IMR-90 (cell line): ENCODE measurements around the gene CNNM3. TPM values are rescaled to one million over a fixed set of nuclear protein-coding genes. Genes with fewer than 3 reads are reported as not detected.

Experiments
- ATAC-seq: fragments of 200-7000 bp; cut with Tn5 transposase; 2 replicates; pipeline ENCODE4 v1.9.1; 2020; ENCODE audit warnings: low read depth, mild to moderate bottlenecking, moderate library complexity
- BruUV-seq: library from RNA; stranded (reverse); fragments of 400-500 nt; replicated peaks from 2 replicates; lab custom pipeline; 2021; lab: Mats Ljungman, UMichigan
- CTCF ChIA-PET: fragments of 300-600 bp; formaldehyde crosslinking; extraction: SDS; loops from one replicate; lab custom pipeline; 2021; ENCODE audit warnings: antibody characterized with exemption; lab: Yijun Ruan, JAX
- POLR2A ChIA-PET: fragments of 300-600 bp; sonication (Branson Sonifier 250); formaldehyde crosslinking; loops from one replicate; lab custom pipeline; 2022; ENCODE audit warnings: antibody characterized with exemption; ENCODE audit not compliant: unreplicated experiment; lab: Charles Lee
- DNase-seq: peaks from one replicate; pipeline ENCODE4 v3.0.0; 2013
- H2AFZ ChIP-seq: replicated peaks from 2 replicates; pipeline ENCODE3; 2013; ENCODE audit warnings: low read length, mild to moderate bottlenecking; ENCODE audit not compliant: poor library complexity
- H2AK5ac ChIP-seq: 2 replicates; pipeline ENCODE4 v1.6.1; 2013; ENCODE audit warnings: low read depth, low read length, inconsistent platforms
- H2AK9ac ChIP-seq: replicated peaks from 2 replicates; pipeline ENCODE3; 2013; ENCODE audit warnings: mild to moderate bottlenecking, low read depth, low read length, moderate library complexity; ENCODE audit not compliant: poor library complexity
- H2BK120ac ChIP-seq: 2 replicates; pipeline ENCODE4 v1.6.1; 2013; ENCODE audit warnings: low read depth, low read length, inconsistent platforms
- H2BK15ac ChIP-seq: 3 replicates; pipeline ENCODE4 v1.6.1; 2013; ENCODE audit warnings: low read depth, low read length, inconsistent platforms
- H2BK20ac ChIP-seq: 2 replicates; pipeline ENCODE4 v1.6.1; 2013; ENCODE audit warnings: low read depth, mild to moderate bottlenecking, inconsistent platforms, low read length, moderate library complexity
- H2BK5ac ChIP-seq: 2 replicates; pipeline ENCODE4 v1.6.1; 2013; ENCODE audit warnings: mild to moderate bottlenecking, low read depth, low read length, inconsistent platforms; ENCODE audit not compliant: poor library complexity, severe bottlenecking
- H3K14ac ChIP-seq: replicated peaks from 2 replicates; pipeline ENCODE4 v1.6.1; 2013; ENCODE audit warnings: low read depth, low read length, inconsistent platforms
- H3K18ac ChIP-seq: 2 replicates; pipeline ENCODE4 v1.6.1; 2013; ENCODE audit warnings: low read depth, low read length, control low read depth
- H3K23ac ChIP-seq: 2 replicates; pipeline ENCODE4 v1.6.1; 2013; ENCODE audit warnings: low read depth, low read length, inconsistent platforms
- H3K27ac ChIP-seq: 2 replicates; pipeline ENCODE4 v1.5.1; 2013; ENCODE audit warnings: mild to moderate bottlenecking, control low read depth, low read length; ENCODE audit not compliant: insufficient read depth
- H3K27me3 ChIP-seq: 2 replicates; pipeline ENCODE4 v1.6.1; 2013; ENCODE audit warnings: low read length; ENCODE audit not compliant: control insufficient read depth, insufficient read depth
- H3K36me3 ChIP-seq: 2 replicates; pipeline ENCODE4 v1.6.1; 2013; ENCODE audit warnings: low read length, mixed read lengths; ENCODE audit not compliant: control insufficient read depth, insufficient read depth
- H3K4ac ChIP-seq: 2 replicates; pipeline ENCODE4 v1.6.1; 2013; ENCODE audit warnings: low read depth, low read length, inconsistent platforms
- H3K4me1 ChIP-seq: 2 replicates; pipeline ENCODE4 v1.6.1; 2013; ENCODE audit warnings: low read length, mixed read lengths; ENCODE audit not compliant: control insufficient read depth, insufficient read depth
- H3K4me2 ChIP-seq: 2 replicates; pipeline ENCODE4 v1.6.1; 2013; ENCODE audit warnings: low read depth, mild to moderate bottlenecking, control low read depth, low read length, moderate library complexity
- H3K4me3 ChIP-seq: 2 replicates; pipeline ENCODE4 v1.5.1; 2013; ENCODE audit warnings: low read depth, mild to moderate bottlenecking, control low read depth, low read length, moderate library complexity; ENCODE audit not compliant: insufficient read depth
- H3K56ac ChIP-seq: 2 replicates; pipeline ENCODE4 v1.6.1; 2013; ENCODE audit warnings: low read length, inconsistent platforms; ENCODE audit not compliant: insufficient read depth; ENCODE audit errors: extremely low read depth
- H3K79me1 ChIP-seq, 2 experiments: 2 replicates each; pipeline ENCODE4 v1.6.1; 2013; ENCODE audit warnings: low read length in 2 of 2, inconsistent platforms in 1 of 2, low read depth in 1 of 2
- H3K9ac ChIP-seq: 2 replicates; pipeline ENCODE4 v1.6.1; 2013; ENCODE audit warnings: low read depth, low read length, control low read depth
- H3K9me1 ChIP-seq: 2 replicates; pipeline ENCODE4 v1.6.1; 2013; ENCODE audit warnings: low read length, inconsistent platforms; ENCODE audit not compliant: insufficient read depth
- H3K9me3 ChIP-seq: 2 replicates; pipeline ENCODE4 v1.6.1; 2013; ENCODE audit warnings: low read length; ENCODE audit not compliant: control insufficient read depth, insufficient read depth
- H4K20me1 ChIP-seq: 2 replicates; pipeline ENCODE4 v1.6.1; 2013; ENCODE audit warnings: low read length, inconsistent platforms; ENCODE audit not compliant: insufficient read depth
- H4K5ac ChIP-seq: 2 replicates; pipeline ENCODE4 v1.6.1; 2013; ENCODE audit warnings: mild to moderate bottlenecking, low read depth, low read length, control low read depth
- H4K8ac ChIP-seq, 2 experiments: 2 replicates each; pipeline ENCODE4 v1.6.1; 2013; ENCODE audit warnings: low read depth in 2 of 2, low read length in 2 of 2, control low read depth in 1 of 2, inconsistent platforms in 1 of 2
- H4K91ac ChIP-seq: 2 replicates; pipeline ENCODE4 v1.6.1; 2013; ENCODE audit warnings: low read depth, low read length, inconsistent platforms; ENCODE audit not compliant: insufficient read depth
- BHLHE40 ChIP-seq: fragments of 150-350 bp; IDR thresholded peaks from 2 replicates; pipeline ENCODE4 v1.6.1; 2016; ENCODE audit warnings: mild to moderate bottlenecking, low read depth, low read length
- CHD1 ChIP-seq: IDR thresholded peaks from 2 replicates; pipeline ENCODE4 v1.6.1; 2012; ENCODE audit warnings: low read depth, low read length, improper control_type of control experiment
- FOS ChIP-seq: fragments of 150-350 bp; IDR thresholded peaks from 2 replicates; pipeline ENCODE4 v1.6.1; 2016; ENCODE audit warnings: low read depth, low read length
- MAZ ChIP-seq: IDR thresholded peaks from 2 replicates; pipeline ENCODE4 v1.6.1; 2012; ENCODE audit warnings: low read depth, mild to moderate bottlenecking, low read length, improper control_type of control experiment, moderate library complexity, borderline replicate concordance
- SMC3 ChIP-seq: fragments of 150-350 bp; IDR thresholded peaks from 2 replicates; pipeline ENCODE4 v1.6.1; 2016; ENCODE audit warnings: low read depth, mild to moderate bottlenecking, antibody characterized with exemption, low read length, moderate library complexity
- WGBS, 2 experiments: methylation state at CpG; one replicate each; pipeline versions ENCODE4 v1.1.5 to v1.1.7; 2013; ENCODE audit warnings: missing lambda C conversion rate in 2 of 2; ENCODE audit not compliant: insufficient read length in 1 of 2; ENCODE audit errors: extremely low coverage in 2 of 2; 5-methylcytosine and 5-hydroxymethylcytosine counted together
- dilution Hi-C: fragments of 300-500 bp; cut with HindIII; formaldehyde crosslinking; loops from one replicate; pipeline ENCODE4 v1.14.3; 2018; ENCODE audit warnings: low sequenced_read_pairs; ENCODE audit not compliant: unreplicated experiment
- in situ Hi-C: fragments of 300-500 bp; cut with MboI; formaldehyde crosslinking; loops from 3 replicates; pipeline ENCODE4 v1.14.3; 2019; ENCODE audit warnings: low sequenced_read_pairs, inconsistent platforms, mixed read lengths
- intact Hi-C: fragments of 100-400 bp; cut with micrococcal nuclease; formaldehyde crosslinking; loops from 2 replicates; pipeline ENCODE4 v1.10.0; 2022
- polyA plus RNA-seq, 3 experiments: library from polyadenylated mRNA; depleted of rRNA; stranded (reverse); fragments of >200 nt; gene quantifications; 2 replicates each; pipeline ENCODE4 v1.2.3, GENCODE V29; 2012; ENCODE audit warnings: low replicate concordance in 1 of 3
- total RNA-seq: library from RNA; depleted of rRNA; stranded (reverse); fragments of >200 nt; gene quantifications from 2 replicates; pipeline ENCODE4 v1.2.3, GENCODE V29; 2012
- TF ChIP-seq, protein P1 (sequence below): fragments of 150-350 bp; IDR thresholded peaks from 2 replicates; pipeline ENCODE4 v1.6.1; 2017; ENCODE audit warnings: mild to moderate bottlenecking, antibody characterized with exemption, low read length, low read depth
- TF ChIP-seq, protein P2 (sequence below): fragments of 150-350 bp; IDR thresholded peaks from 2 replicates; pipeline ENCODE4 v1.6.1; 2016; ENCODE audit warnings: low read depth, mild to moderate bottlenecking, low read length, moderate library complexity, borderline replicate concordance

Gene CNNM3
- total and polyA plus RNA-seq, 2 of the 4 experiments (the other 2 are of a cell fraction), result 2.3 to 6.1 TPM

DNA sequence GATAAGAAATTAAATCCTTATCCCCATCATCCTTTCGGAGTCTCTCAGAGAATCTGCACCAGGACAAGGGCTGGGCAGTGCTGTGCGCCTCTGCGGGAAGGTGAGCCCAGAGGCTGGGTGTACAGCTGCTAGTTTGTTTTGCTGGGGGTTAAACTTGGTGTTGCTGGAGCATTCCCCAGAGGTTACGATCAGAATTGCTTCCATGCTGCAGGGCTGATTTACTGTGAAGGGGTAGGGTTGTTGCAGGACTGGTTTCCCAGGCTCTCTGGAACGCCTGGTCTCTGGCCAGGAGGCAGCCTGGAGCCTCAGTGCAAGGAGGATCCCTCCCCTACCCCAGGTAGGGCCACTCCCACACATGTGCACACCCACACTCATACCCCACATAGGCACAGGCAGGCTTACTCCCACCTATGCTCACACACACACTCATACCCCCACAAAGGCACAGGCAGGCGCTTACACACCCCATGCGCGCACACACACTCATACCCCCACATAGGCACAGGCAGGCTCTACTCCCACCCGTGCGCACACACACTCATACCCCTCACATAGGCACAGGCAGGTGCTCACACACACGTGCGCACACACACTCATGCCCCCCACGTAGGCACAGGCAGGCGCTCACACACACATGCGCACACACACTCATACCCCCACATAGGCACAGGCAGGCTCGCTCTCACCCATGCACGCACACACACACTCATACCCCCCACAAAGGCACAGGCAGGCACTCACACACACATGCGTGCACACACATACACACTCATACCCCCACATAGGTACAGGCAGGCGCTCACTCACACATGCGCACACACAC, 44.1 kb upstream of the CNNM3 start:
- WGBS, 2 experiments, result 90% methylated on average over 11 of the region's 20 CpGs; no CpG with 5 or more reads in 1 of the 2 experiments
- CTCF ChIA-PET, result no interaction called here
- POLR2A ChIA-PET, result no interaction called here
- no peak overlapping the region for H4K5ac ChIP-seq
- DNase-seq (no peak), ATAC-seq (no peak)
- peaks cover 2 to 9% of the 10 kb centered on the region in 2 experiments; a peak in 2 of 4 replicates for H3K79me1 ChIP-seq
- H3K36me3 ChIP-seq, result no peaks in the 10 kb centered on the region
- H4K20me1 ChIP-seq, result no peaks in the 10 kb centered on the region; the same call in 1 of the 2 replicates
- H3K18ac ChIP-seq, result no peak overlapping the region
- no peak overlapping the region for H2BK120ac ChIP-seq
- no peak overlapping the region for H2AK9ac ChIP-seq
- H3K27me3 ChIP-seq, result no peaks in the 10 kb centered on the region
- H3K9me1 ChIP-seq, result peaks cover 10% of the 10 kb centered on the region
- TF ChIP-seq, protein P1, sequence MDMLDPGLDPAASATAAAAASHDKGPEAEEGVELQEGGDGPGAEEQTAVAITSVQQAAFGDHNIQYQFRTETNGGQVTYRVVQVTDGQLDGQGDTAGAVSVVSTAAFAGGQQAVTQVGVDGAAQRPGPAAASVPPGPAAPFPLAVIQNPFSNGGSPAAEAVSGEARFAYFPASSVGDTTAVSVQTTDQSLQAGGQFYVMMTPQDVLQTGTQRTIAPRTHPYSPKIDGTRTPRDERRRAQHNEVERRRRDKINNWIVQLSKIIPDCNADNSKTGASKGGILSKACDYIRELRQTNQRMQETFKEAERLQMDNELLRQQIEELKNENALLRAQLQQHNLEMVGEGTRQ, result no peak
- no peak for TF ChIP-seq MAZ
- TF ChIP-seq CHD1, result no peak
- no peak for TF ChIP-seq BHLHE40
- TF ChIP-seq, protein P2, sequence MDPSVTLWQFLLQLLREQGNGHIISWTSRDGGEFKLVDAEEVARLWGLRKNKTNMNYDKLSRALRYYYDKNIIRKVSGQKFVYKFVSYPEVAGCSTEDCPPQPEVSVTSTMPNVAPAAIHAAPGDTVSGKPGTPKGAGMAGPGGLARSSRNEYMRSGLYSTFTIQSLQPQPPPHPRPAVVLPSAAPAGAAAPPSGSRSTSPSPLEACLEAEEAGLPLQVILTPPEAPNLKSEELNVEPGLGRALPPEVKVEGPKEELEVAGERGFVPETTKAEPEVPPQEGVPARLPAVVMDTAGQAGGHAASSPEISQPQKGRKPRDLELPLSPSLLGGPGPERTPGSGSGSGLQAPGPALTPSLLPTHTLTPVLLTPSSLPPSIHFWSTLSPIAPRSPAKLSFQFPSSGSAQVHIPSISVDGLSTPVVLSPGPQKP, result no peak
- no peak for TF ChIP-seq FOS
- no peak for TF ChIP-seq SMC3
- dilution Hi-C loops (no loop called here), intact Hi-C loops (no loop called here), in situ Hi-C loops (no loop called here)
- no peak overlapping the region for H4K91ac ChIP-seq
- H3K9ac ChIP-seq, result no peak overlapping the region
- BruUV-seq, result no TSS peak
- no peak overlapping the region for H3K4me3 ChIP-seq
- no peak overlapping the region for H3K23ac ChIP-seq
- no peak overlapping the region for H3K4me2 ChIP-seq
- H2BK20ac ChIP-seq, result no peak overlapping the region
- no peak overlapping the region for H4K8ac ChIP-seq
- no peak overlapping the region for H2AK5ac ChIP-seq
- H3K56ac ChIP-seq, result no peak overlapping the region
- H3K9me3 ChIP-seq, result no peaks in the 10 kb centered on the region
- H3K27ac ChIP-seq, result no peak overlapping the region
- no peak overlapping the region for H2BK15ac ChIP-seq
- H2BK5ac ChIP-seq, result no peak overlapping the region
- no peak overlapping the region for H3K14ac ChIP-seq
- no peak overlapping the region for H3K4ac ChIP-seq
- peaks cover 7% of the 10 kb centered on the region for H3K4me1 ChIP-seq
- H2AFZ ChIP-seq, result no peak overlapping the region
